HUES6 (cell line): ENCODE measurements around the gene CFAP251.

Source experiments
- H3K27ac ChIP-seq: 2 replicates; pipeline ENCODE4 v1.7.0; 2013; ENCODE audit warnings: low read depth, mild to moderate bottlenecking, low read length, inconsistent platforms
- H3K27me3 ChIP-seq: 2 replicates; pipeline ENCODE4 v1.6.1; 2013; ENCODE audit warnings: low read length; ENCODE audit not compliant: control insufficient read depth, insufficient read depth
- H3K36me3 ChIP-seq: 2 replicates; pipeline ENCODE4 v1.6.1; 2013; ENCODE audit warnings: low read length; ENCODE audit not compliant: control insufficient read depth, insufficient read depth
- H3K4me1 ChIP-seq: 2 replicates; pipeline ENCODE4 v1.6.1; 2013; ENCODE audit warnings: low read length; ENCODE audit not compliant: control insufficient read depth, insufficient read depth
- H3K4me3 ChIP-seq: 2 replicates; pipeline ENCODE4 v1.5.1; 2013; ENCODE audit warnings: low read depth, low read length
- H3K9ac ChIP-seq: one replicate; pipeline ENCODE4 v1.6.1; 2013; ENCODE audit warnings: mild to moderate bottlenecking, low read length
- H3K9me3 ChIP-seq: 2 replicates; pipeline ENCODE4 v1.6.1; 2013; ENCODE audit warnings: low read depth, low read length; ENCODE audit not compliant: control insufficient read depth, insufficient read depth

CFAP251 gene

DNA sequence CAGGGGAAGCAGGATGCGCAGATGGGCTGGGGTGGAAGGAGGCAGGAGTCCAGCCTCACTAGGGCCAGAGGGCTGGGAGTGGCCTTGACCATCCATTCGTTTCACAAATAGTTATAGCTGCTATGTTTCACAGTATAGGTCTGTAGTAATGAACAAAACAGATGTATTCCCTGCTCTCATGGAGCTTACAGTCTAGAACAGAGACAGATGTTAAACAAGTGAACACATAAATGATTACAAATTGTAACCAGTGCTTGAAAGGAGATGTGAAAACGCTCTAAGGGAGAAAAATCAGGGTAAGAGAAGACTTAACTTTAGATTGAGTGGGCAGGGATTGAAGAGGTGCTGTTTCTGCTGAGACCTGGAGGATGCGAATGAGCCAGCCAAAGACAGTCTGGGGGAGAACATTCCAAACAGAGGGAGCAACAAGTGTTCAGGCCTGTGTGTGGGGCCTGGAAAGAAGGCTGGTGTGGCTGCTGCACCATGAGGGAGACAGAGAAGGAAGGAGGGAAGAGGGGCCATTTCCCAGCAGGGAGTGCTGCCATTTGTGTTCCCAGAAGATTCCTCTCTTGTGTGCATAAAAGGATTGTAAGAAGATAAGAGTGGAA lies 14.6 kb downstream of the CFAP251 start:
- H3K9ac ChIP-seq = peak overlapping the region; percentile 41
- peaks cover 25% of the 10 kb centered on the region for H3K4me1 ChIP-seq
- peaks cover 5% of the 10 kb centered on the region; the same call in 1 of the 2 replicates for H3K36me3 ChIP-seq
- H3K9me3 ChIP-seq = peaks cover 9% of the 10 kb centered on the region
- peak overlapping the region; percentile 2; the same call in 1 of the 2 replicates for H3K27ac ChIP-seq
- no peak overlapping the region for H3K4me3 ChIP-seq
- no peaks in the 10 kb centered on the region for H3K27me3 ChIP-seq

DNA sequence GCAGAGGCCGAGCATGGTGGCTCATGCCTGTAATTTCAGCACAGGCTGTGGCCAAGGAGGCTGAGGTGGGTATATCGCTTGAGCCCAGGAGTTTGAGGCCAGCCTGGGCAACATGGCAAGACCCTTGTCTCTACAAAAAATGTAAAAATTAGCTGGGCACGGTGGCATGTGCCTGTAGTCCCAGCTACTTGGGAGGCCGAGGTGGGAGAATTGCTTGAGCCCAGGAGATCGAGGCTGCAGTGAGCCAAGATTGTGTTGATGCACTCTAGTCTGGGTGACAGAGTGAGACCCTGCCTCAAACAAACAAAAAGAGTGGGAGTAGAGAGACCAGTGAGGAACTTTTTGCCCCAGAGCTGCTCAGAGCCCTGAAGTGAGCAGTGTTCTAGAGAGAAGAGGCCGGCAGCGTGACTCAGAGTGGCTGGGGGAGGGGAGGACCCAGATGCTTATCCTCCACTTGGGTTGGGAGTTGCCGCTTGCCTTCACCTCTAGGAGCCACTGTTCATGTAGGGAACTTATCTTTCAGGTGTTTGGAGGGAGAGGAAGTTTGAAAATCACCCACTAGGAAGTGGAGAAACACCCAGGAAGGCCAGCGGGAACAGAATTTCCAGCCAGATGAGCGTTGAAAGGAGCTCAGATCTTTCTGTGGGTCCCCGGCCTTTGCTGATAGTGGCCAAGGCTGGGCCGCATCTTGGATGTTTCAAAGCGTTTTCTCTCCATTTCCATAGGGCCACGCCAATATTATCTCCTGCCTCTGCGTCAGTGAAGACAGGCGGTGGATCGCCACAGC lies 15.3 kb downstream of the CFAP251 start:
- peaks cover 5% of the 10 kb centered on the region; the same call in 1 of the 2 replicates for H3K36me3 ChIP-seq
- H3K4me3 ChIP-seq = no peak overlapping the region
- peak overlapping the region; percentile 41 for H3K9ac ChIP-seq
- H3K4me1 ChIP-seq = peaks cover 24% of the 10 kb centered on the region
- peak overlapping the region; percentile 2; the same call in 1 of the 2 replicates for H3K27ac ChIP-seq
- no peaks in the 10 kb centered on the region for H3K27me3 ChIP-seq
- peaks cover 9% of the 10 kb centered on the region for H3K9me3 ChIP-seq

GRCh38 chr12:121934309-121934664 lies 15.9 kb downstream of the CFAP251 start:
- Histone ChIP-seq H3K27ac (no peak overlapping the region; the same call in 1 of the 2 replicates), H3K9ac (no peak overlapping the region), H3K9me3 (peaks cover 9% of the 10 kb centered on the region), H3K4me1 (peaks cover 24% of the 10 kb centered on the region), H3K27me3 (no peaks in the 10 kb centered on the region), H3K4me3 (no peak overlapping the region), H3K36me3 (peaks cover 5% of the 10 kb centered on the region; the same call in 1 of the 2 replicates)

DNA sequence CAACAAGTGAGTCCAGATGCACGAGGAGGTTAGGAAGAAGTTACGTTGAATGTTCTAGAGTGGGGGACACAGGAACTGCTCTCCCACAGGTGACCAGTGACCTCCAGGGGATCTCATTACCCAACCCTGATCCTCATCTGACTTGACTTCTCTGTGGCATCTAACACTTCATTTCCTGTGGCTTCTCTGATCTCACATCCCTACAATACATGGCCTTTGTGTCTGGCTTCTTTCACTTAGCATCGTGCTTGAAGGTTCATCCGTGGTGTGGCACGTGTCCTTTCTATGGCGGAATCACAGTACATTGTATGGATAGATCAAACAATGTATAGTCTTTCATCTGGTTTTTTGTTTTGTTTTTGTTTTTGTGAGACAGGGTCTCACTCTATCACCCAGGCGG lies 19.3 kb downstream of the CFAP251 start:
- Histone ChIP-seq H3K4me3 (no peak overlapping the region), H3K27me3 (no peaks in the 10 kb centered on the region), H3K4me1 (peaks cover 26% of the 10 kb centered on the region), H3K36me3 (peaks cover 5% of the 10 kb centered on the region; the same call in 1 of the 2 replicates), H3K27ac (no peak overlapping the region), H3K9ac (no peak overlapping the region), H3K9me3 (peaks cover 9% of the 10 kb centered on the region)

GRCh38 chr12:121939186-121939585 lies 20.8 kb downstream of the CFAP251 start:
- no peak overlapping the region for H3K27ac ChIP-seq
- peaks cover 11% of the 10 kb centered on the region for H3K4me1 ChIP-seq
- H3K9me3 ChIP-seq = peaks cover 9% of the 10 kb centered on the region
- peaks cover 5% of the 10 kb centered on the region; the same call in 1 of the 2 replicates for H3K36me3 ChIP-seq
- H3K4me3 ChIP-seq = no peak overlapping the region
- no peaks in the 10 kb centered on the region for H3K27me3 ChIP-seq
- no peak overlapping the region for H3K9ac ChIP-seq

DNA sequence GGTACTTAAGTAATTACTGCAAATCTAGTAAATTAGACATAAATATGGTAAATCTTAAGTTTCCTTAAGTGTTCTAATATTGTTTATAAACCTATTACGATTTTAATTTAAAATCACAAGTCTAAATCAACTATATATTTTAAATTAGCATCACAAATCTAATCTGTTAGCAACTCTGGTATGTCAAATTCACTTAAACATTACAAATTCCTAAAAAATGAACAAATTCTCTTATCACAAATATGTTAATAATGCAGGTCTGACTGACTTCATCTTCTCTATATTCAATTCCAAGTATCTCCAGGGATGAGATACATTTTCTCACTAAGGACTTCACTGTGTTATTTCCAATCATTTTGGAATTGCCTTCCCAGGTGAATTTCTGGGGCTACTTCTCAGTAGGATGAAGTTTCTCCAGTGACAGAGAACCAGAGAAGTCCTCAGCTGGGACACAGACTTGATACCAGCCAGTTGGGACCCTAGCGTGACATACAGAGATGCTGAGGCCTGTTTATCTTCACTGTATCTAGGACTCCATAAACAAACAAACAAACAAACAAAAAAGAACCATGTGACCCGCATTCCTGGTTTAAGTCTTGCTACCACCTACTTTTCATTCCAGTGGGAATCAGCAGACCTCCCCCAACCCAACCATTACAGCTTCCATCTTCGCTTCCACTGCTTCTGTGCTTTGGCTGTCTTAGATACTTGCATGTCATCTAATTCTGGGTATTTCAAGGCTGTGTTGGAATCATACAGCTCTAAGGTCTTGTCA lies 21.8 kb downstream of the CFAP251 start:
- Histone ChIP-seq H3K4me1 (peaks cover 7% of the 10 kb centered on the region), H3K9me3 (peaks cover 9% of the 10 kb centered on the region), H3K36me3 (peaks cover 5% of the 10 kb centered on the region; the same call in 1 of the 2 replicates)

GRCh38 chr12:121942145-121942718 lies 23.8 kb downstream of the CFAP251 start:
- no peak overlapping the region for H3K4me3 ChIP-seq
- H3K36me3 ChIP-seq = peaks cover 2% of the 10 kb centered on the region; the same call in 1 of the 2 replicates
- H3K9me3 ChIP-seq = peaks cover 12% of the 10 kb centered on the region
- H3K9ac ChIP-seq = no peak overlapping the region
- no peaks in the 10 kb centered on the region for H3K27me3 ChIP-seq
- peaks cover 7% of the 10 kb centered on the region for H3K4me1 ChIP-seq
- no peak overlapping the region for H3K27ac ChIP-seq

More for the DNA sequence above, 21.8 kb downstream of the CFAP251 start:
- Histone ChIP-seq H3K4me3 (no peak overlapping the region), H3K27me3 (no peaks in the 10 kb centered on the region), H3K9ac (no peak overlapping the region), H3K27ac (no peak overlapping the region)

- Histone ChIP-seq H3K9me3 (peaks cover 7% of the 10 kb centered on the region; the same call in 1 of the 2 replicates), H3K4me3 (no peak overlapping the region), H3K27me3 (no peaks in the 10 kb centered on the region), H3K36me3 (no peaks in the 10 kb centered on the region), H3K4me1 (peaks cover 13% of the 10 kb centered on the region), H3K9ac (no peak overlapping the region), H3K27ac (no peak overlapping the region)
Measured at GRCh38 chr12:121943926-121944325, 25.5 kb downstream of the CFAP251 start.

GRCh38 chr12:121946313-121947025 lies 28.1 kb downstream of the CFAP251 start:
- Histone ChIP-seq H3K9ac (no peak overlapping the region), H3K27ac (no peak overlapping the region), H3K4me3 (no peak overlapping the region), H3K27me3 (no peaks in the 10 kb centered on the region), H3K36me3 (no peaks in the 10 kb centered on the region), H3K4me1 (peaks cover 6% of the 10 kb centered on the region), H3K9me3 (peaks cover 7% of the 10 kb centered on the region; the same call in 1 of the 2 replicates)

DNA sequence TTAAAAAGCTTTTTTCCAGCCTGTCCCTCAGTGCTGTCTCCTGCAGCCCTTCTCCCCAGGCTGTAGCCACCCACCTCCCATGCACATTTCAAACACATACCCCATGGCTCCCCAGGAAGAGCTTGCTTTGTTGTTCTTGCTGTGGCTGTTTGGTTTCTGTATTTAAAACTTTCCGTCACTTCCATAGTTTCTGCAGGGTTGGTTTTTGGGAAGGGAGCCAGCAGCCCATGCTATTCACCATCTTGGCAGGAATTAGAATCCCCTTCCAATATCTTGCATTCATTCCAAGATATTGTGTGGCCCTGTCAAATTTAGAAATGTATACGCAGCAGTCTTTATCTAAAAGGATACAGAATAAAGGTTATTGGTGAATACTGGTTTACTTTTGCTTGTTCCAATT lies 29.6 kb downstream of the CFAP251 start:
- H3K4me3 ChIP-seq = no peak overlapping the region
- peaks cover 6% of the 10 kb centered on the region for H3K4me1 ChIP-seq
- H3K27me3 ChIP-seq = no peaks in the 10 kb centered on the region
- no peak overlapping the region for H3K9ac ChIP-seq
- no peak overlapping the region for H3K27ac ChIP-seq
- H3K9me3 ChIP-seq = peaks cover 7% of the 10 kb centered on the region; the same call in 1 of the 2 replicates
- H3K36me3 ChIP-seq = no peaks in the 10 kb centered on the region
